IPS DF 6.9 (cell line): ENCODE data around the gene FYCO1.

Experiments
- DNase-seq: peaks from one replicate; pipeline ENCODE4 v3.0.0-alpha.2; 2013; ENCODE audit warnings: low read depth, low spot score
- H3K27ac ChIP-seq: one replicate; pipeline ENCODE4 v1.5.1; 2013; ENCODE audit warnings: low read length, control low read depth
- H3K27me3 ChIP-seq: 2 replicates; pipeline ENCODE4 v1.6.1; 2013; ENCODE audit warnings: mild to moderate bottlenecking, low read length; ENCODE audit not compliant: control insufficient read depth, insufficient read depth
- H3K36me3 ChIP-seq: 2 replicates; pipeline ENCODE4 v1.6.1; 2013; ENCODE audit warnings: low read length; ENCODE audit not compliant: control insufficient read depth, insufficient read depth
- H3K4me1 ChIP-seq: 2 replicates; pipeline ENCODE4 v1.6.1; 2013; ENCODE audit warnings: low read length; ENCODE audit not compliant: control insufficient read depth, insufficient read depth
- H3K4me3 ChIP-seq: 2 replicates; pipeline ENCODE4 v1.5.1; 2013; ENCODE audit warnings: mild to moderate bottlenecking, low read length
- H3K9me3 ChIP-seq: 2 replicates; pipeline ENCODE4 v1.6.1; 2013; ENCODE audit warnings: low read length, inconsistent platforms; ENCODE audit not compliant: control insufficient read depth, insufficient read depth
- whole genome bisulfite sequencing: extraction: QIAGEN DNeasy Blood & Tissue Kit; methylation state at CpG from one replicate; pipeline ENCODE4 v1.1.7; 2013; ENCODE audit warnings: mixed read lengths, missing lambda C conversion rate; ENCODE audit not compliant: insufficient read length, insufficient coverage; 5-methylcytosine and 5-hydroxymethylcytosine counted together

Gene FYCO1

DNA sequence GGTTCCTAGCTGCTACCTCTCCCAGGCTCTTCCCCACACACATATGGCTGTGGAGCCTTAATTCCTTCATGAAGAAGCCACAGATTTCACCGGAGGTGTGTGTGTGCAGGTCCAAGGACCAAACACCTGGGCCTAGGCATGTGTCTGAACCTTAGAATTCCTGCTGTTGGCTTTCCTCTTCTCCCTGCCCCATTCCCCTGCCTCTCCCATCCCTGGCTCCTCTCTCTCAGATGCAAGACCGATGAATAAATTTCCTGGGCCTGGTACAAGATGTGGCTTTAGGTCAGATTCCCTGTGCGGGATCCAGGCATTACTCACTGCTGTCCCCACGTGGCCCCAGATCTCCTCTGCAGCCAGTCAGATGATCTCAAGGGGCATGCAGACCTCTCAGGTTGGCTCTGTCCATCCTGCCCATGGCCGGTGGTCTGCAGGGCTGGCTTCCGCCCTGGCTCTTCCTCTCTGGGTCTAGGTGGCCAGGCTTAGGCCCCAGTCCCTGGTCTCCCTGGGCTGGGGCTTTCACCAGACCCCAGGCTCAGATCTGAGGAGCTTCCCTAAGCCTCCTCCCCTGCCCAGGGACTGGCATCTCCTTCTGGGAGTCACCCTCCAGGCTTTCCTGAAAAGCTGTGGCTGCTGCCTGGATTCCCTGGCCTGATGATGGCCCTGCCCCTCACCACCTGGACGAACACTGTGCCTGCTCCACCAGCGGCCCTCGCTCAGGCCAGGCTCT, 88.8 kb downstream of the FYCO1 start:
- H3K4me3 ChIP-seq = no peak overlapping the region
- no CpG with 5 or more reads among the region's 9 CpGs for WGBS
- H3K27me3 ChIP-seq = no peaks in the 10 kb centered on the region
- no peaks in the 10 kb centered on the region for H3K36me3 ChIP-seq
- H3K9me3 ChIP-seq = no peaks in the 10 kb centered on the region
- H3K4me1 ChIP-seq = no peaks in the 10 kb centered on the region
- no peak overlapping the region for H3K27ac ChIP-seq
- DNase-seq = no peak

DNA sequence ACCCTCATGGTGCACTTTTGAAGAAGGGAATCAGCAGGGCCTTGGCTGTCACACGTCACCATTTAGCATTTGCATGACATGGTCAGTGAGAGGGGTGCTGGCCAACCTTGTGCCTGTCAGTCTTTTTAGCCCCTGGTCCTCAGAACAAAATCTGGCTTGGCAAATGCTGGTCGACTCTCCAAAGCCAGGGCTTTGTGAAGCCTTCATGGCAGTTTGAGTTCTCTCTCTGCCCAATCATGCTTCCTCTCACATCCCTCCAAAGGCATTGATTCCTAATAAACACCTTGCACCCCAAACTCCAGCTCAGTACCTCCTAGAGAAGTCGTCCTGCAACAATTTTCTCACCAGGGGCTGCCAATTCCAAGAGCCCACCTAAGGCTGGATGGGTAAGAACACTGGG, 89.9 kb downstream of the FYCO1 start:
- Histone ChIP-seq H3K4me3 (no peak overlapping the region), H3K4me1 (no peaks in the 10 kb centered on the region), H3K27ac (no peak overlapping the region), H3K27me3 (no peaks in the 10 kb centered on the region), H3K36me3 (no peaks in the 10 kb centered on the region), H3K9me3 (no peaks in the 10 kb centered on the region)
- no CpG with 5 or more reads among the region's 3 CpGs for WGBS
- DNase-seq = no peak

DNA sequence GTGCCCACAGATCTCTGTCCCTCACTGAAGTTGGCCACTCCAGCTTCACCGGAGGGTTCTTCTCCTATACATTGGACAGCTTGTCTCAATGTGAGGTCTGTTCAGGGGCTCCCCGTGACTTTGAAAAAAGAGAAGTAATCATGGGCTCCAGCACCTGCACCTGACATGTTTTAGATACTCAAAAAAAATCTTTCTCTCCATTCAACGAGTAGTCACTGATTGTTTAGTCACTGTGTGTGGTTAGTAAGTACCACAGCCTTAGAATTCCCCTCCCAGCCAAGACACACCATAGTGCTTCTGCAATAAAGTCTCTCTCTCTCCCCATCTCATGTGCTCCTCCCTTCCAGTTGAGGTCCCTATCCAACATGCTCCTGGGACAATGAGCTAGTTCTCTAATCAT, 90.7 kb downstream of the FYCO1 start:
- H3K9me3 ChIP-seq = no peaks in the 10 kb centered on the region
- no CpG with 5 or more reads among the region's 3 CpGs for WGBS
- no peak overlapping the region for H3K4me3 ChIP-seq
- no peaks in the 10 kb centered on the region for H3K4me1 ChIP-seq
- no peaks in the 10 kb centered on the region for H3K36me3 ChIP-seq
- no peak for DNase-seq
- no peaks in the 10 kb centered on the region for H3K27me3 ChIP-seq
- H3K27ac ChIP-seq = no peak overlapping the region

DNA sequence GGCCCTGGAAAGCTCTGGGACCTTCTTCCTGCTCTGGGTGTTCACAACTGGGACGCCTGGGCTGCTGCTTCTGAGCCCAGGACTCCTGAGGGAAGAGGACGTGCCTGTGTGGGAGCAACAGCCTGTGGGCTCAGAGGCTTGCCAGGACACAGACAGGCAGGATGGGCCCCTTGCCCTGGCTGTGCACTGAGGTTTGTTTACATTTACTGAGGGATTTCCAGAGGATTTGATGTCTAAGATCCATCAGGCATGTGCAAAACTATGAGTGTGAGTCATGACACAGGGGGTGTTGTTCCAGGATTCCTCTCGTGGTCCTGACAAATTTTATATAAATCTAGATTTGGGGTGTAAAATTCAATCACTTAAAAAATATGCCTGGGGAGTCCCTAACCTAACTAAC, 98.7 kb downstream of the FYCO1 start:
- DNase-seq = no peak
- no CpG with 5 or more reads among the region's 3 CpGs for WGBS
- H3K9me3 ChIP-seq = no peaks in the 10 kb centered on the region
- no peaks in the 10 kb centered on the region for H3K4me1 ChIP-seq
- H3K27ac ChIP-seq = no peak overlapping the region
- H3K4me3 ChIP-seq = no peak overlapping the region
- H3K36me3 ChIP-seq = no peaks in the 10 kb centered on the region
- no peaks in the 10 kb centered on the region for H3K27me3 ChIP-seq

DNA sequence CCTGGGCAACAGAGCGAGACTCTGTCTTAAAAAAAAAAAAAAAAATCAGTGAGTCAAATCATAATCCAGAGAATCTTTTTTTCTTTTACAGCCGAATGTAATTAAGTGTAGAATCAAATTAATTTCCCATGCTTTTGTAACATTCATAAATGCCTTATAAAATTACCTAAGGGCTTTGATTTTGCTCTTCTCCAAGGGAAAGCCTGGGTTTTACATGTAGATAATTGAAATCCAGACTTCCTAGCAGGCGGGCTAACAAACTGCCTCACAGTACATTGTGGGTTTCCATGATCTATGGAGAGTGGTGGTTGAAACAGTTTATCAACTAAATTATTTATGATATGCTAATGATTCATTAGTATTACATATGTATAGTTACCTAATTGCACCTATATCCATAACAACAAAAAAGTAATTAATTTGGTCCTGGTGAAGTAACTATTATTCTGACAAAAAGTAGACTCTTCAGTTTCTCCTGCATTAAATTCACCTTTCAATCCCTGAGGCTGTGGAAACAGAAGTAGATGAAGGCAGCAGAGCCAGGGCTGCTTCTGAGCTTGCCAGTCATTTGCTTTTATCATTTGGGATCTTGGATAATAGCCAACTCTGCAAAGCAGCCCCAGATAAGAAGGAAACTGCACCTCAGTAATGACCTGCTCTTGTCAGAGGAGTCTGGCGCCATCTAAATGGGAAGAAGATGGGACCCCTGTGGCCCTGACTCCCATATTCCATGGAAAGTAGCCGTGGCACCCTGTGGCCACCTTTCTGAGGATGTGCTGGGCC, 99.7 kb downstream of the FYCO1 start:
- no peak for DNase-seq
- Histone ChIP-seq H3K36me3 (no peaks in the 10 kb centered on the region), H3K4me3 (no peak overlapping the region), H3K27me3 (no peaks in the 10 kb centered on the region), H3K4me1 (no peaks in the 10 kb centered on the region), H3K9me3 (no peaks in the 10 kb centered on the region), H3K27ac (no peak overlapping the region)
- no CpG with 5 or more reads among the region's 5 CpGs for WGBS

DNA sequence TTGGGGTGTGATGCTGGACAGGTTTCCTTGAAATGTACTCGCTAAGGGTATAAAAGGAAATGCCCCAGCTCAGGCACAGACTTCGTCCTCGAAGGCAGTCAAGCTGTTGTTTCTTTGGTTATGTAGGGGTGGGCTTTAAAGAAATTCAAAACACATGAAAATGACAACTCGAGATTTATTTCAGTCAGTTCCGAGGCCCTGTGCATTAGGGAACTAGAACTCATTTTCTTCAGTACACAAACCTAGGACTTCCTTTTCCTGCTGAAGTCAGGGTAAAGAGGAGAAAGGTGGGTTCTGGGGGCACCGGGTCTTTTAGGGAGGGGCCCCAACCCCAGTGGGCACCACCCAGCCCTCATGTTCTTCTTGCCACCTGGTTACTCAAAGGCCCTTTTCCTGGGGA, 101.6 kb downstream of the FYCO1 start:
- no peak overlapping the region for H3K27ac ChIP-seq
- no peaks in the 10 kb centered on the region for H3K36me3 ChIP-seq
- H3K4me1 ChIP-seq = no peaks in the 10 kb centered on the region
- H3K9me3 ChIP-seq = no peaks in the 10 kb centered on the region
- no peaks in the 10 kb centered on the region for H3K27me3 ChIP-seq
- no peak overlapping the region for H3K4me3 ChIP-seq
- DNase-seq = no peak
- no CpG with 5 or more reads among the region's 6 CpGs for WGBS

DNA sequence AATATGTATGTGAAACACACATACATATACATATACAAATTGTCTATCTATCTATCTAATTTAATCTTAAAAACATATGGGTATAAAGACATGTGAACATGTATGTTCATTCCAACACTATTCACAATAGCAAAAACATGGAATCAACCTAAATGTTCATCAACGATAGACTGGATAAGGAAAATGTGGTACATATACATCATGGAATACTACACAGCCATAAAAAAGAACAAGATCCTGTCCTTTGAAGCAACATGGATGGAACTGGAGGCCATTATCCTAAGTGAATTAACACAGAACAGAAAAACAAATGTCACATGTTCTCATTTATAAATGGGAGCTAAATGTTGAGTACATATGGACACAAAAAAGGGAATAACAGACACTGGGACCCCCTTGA, 103.5 kb downstream of the FYCO1 start:
- no peaks in the 10 kb centered on the region for H3K9me3 ChIP-seq
- no peak overlapping the region for H3K4me3 ChIP-seq
- no CpG with 5 or more reads among the region's 1 CpG for WGBS
- no peaks in the 10 kb centered on the region for H3K36me3 ChIP-seq
- H3K4me1 ChIP-seq = no peaks in the 10 kb centered on the region
- no peak overlapping the region for H3K27ac ChIP-seq
- DNase-seq = no peak
- no peaks in the 10 kb centered on the region for H3K27me3 ChIP-seq

DNA sequence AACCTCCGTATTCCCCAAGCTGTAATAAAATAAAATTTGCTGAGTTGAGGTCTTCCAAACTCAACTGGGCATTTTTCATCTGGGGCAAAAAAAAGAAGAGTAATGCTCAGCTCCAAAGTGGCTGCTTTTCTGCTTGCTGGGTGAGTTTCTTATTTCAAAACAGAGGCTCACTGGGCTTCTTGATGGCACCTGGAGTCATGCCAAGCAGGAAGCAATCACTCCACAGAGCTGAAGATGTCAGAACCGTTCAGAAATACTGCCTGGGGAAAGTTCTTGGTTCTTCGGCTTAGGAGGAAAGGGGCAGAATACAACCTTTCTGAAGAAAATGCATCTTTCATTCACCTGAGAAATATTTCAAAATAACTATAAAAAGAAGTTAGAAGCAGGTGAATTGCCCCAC, 105.2 kb downstream of the FYCO1 start:
- no peaks in the 10 kb centered on the region for H3K36me3 ChIP-seq
- DNase-seq = no peak
- H3K9me3 ChIP-seq = no peaks in the 10 kb centered on the region
- no peak overlapping the region for H3K27ac ChIP-seq
- H3K4me1 ChIP-seq = no peaks in the 10 kb centered on the region; the same call in 1 of the 2 replicates
- WGBS = no CpG with 5 or more reads among the region's 3 CpGs
- H3K4me3 ChIP-seq = no peak overlapping the region
- H3K27me3 ChIP-seq = no peaks in the 10 kb centered on the region

DNA sequence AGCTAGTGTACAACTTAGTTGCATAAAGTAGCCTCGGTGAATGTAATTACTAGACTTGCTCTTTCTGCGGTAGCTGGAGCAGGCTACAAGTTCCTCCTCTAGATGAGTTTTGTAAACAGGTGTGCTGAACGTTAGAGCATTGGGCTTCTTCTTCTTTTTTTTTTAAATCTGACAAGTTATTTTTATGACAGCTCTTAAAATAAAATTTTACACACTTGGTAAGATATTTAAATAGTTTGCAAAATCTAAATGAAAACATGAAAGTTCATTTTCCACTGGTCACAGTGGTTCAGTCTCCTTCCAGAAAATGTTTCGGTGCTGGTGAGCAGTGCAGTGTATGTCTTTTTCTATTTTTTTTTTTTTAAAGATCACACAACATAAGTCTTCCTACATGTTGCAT, 106.3 kb downstream of the FYCO1 start:
- no peaks in the 10 kb centered on the region for H3K9me3 ChIP-seq
- DNase-seq = no peak
- no peak overlapping the region for H3K27ac ChIP-seq
- WGBS = no CpG with 5 or more reads among the region's 4 CpGs
- H3K36me3 ChIP-seq = no peaks in the 10 kb centered on the region
- no peak overlapping the region for H3K4me3 ChIP-seq
- H3K4me1 ChIP-seq = no peaks in the 10 kb centered on the region; the same call in 1 of the 2 replicates
- no peaks in the 10 kb centered on the region for H3K27me3 ChIP-seq

DNA sequence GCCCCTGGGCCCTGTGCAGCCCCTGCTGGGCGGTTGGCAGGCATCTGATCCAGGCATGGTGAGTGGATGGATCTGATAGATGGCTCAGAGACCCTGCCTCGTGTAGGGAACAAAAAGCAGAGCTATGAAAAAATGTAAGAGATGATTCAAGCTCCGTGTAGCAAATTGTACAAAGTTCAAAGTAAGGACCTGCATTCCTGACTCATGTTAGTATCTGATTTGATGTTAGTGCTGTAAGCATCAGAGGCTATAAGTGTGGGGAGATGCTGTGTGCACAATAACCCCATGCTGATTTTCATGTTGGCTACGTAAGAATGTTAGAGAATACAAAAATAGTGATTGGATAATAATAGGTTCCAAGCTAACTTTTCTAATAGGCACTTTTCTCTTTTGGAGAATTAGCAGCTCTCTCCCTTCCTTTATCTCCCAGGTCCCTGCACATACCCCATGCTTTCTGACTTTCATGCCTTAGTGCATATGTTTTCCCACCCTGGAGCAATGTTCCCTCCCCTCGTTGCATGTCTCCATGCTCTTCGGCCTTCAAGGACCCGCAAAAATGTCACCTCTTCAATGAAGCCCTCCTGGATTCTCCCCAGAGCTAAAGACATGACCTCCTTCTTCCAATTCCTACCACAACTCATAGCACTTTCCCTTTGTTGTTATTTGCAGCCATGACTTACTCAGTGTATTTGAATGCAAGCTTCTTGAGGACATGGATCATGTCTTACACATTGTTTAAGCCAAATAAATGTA, 107.7 kb downstream of the FYCO1 start:
- Histone ChIP-seq H3K9me3 (no peaks in the 10 kb centered on the region), H3K27ac (no peak overlapping the region), H3K4me3 (no peak overlapping the region), H3K36me3 (no peaks in the 10 kb centered on the region), H3K27me3 (no peaks in the 10 kb centered on the region), H3K4me1 (no peaks in the 10 kb centered on the region; the same call in 1 of the 2 replicates)
- WGBS = no CpG with 5 or more reads among the region's 7 CpGs
- no peak for DNase-seq
